Liver (tissue), 3 donors: ENCODE measurements around the gene TMEM123.

ENCODE experiments used
- EGR1 ChIP-seq, 2 donors: IDR thresholded peaks; 2 replicates each; pipeline ENCODE4 v1.6.1; 2016 to 2018; ENCODE audit warnings: antibody characterized with exemption in 2 of 2, low read depth in 2 of 2
- HNF4A ChIP-seq, 2 donors: conservative IDR thresholded peaks; 2 replicates each; pipeline ENCODE4 v1.6.1; 2016; ENCODE audit warnings: antibody characterized with exemption in 2 of 2, mild to moderate bottlenecking in 2 of 2
- JUND ChIP-seq, 2 donors: IDR thresholded peaks; 2 replicates each; pipeline ENCODE4 v1.6.1; 2016; ENCODE audit warnings: antibody characterized with exemption in 2 of 2
- MAX ChIP-seq: IDR thresholded peaks from 2 replicates; pipeline ENCODE4 v1.6.1; 2016; ENCODE audit warnings: antibody characterized with exemption
- RAD21 ChIP-seq, 2 donors: IDR thresholded peaks; 2 replicates each; pipeline ENCODE4 v1.6.1; 2016; ENCODE audit warnings: antibody characterized with exemption in 2 of 2, mild to moderate bottlenecking in 2 of 2
- RXRA ChIP-seq, 2 donors: IDR thresholded peaks; 2 replicates each; pipeline ENCODE4 v1.6.1; 2017 to 2018; ENCODE audit warnings: antibody characterized with exemption in 2 of 2, mild to moderate bottlenecking in 1 of 2
- TAF1 ChIP-seq: conservative IDR thresholded peaks from 2 replicates; pipeline ENCODE4 v1.6.1; 2016; ENCODE audit warnings: antibody characterized with exemption, mild to moderate bottlenecking
- YY1 ChIP-seq: IDR thresholded peaks from 2 replicates; pipeline ENCODE4 v1.6.1; 2016; ENCODE audit warnings: antibody characterized with exemption, mild to moderate bottlenecking
- ZBTB33 ChIP-seq: IDR thresholded peaks from 2 replicates; pipeline ENCODE4 v1.6.1; 2016; ENCODE audit warnings: antibody characterized with exemption
- TF ChIP-seq, protein P1 (sequence below): fragments of 150-350 bp; IDR thresholded peaks from 2 replicates; pipeline ENCODE4 v1.5.1; 2017; ENCODE audit warnings: improper control_type of control experiment, low read depth, low read length; ENCODE audit not compliant: missing input control
- TF ChIP-seq, protein P2 (sequence below): IDR thresholded peaks from 2 replicates; pipeline ENCODE4 v1.6.1; 2016; ENCODE audit warnings: antibody characterized with exemption, mild to moderate bottlenecking
- TF ChIP-seq, protein P3 (sequence below): IDR thresholded peaks from 2 replicates; pipeline ENCODE4 v1.6.1; 2016; ENCODE audit warnings: antibody characterized with exemption
- donor health status: healthy.
- donor health status: healthy.

GRCh38 chr11:102413497-102413896 is 39.1 kb downstream of the TMEM123 start:
- TF ChIP-seq YY1 = no peak
- TF ChIP-seq, protein P1, sequence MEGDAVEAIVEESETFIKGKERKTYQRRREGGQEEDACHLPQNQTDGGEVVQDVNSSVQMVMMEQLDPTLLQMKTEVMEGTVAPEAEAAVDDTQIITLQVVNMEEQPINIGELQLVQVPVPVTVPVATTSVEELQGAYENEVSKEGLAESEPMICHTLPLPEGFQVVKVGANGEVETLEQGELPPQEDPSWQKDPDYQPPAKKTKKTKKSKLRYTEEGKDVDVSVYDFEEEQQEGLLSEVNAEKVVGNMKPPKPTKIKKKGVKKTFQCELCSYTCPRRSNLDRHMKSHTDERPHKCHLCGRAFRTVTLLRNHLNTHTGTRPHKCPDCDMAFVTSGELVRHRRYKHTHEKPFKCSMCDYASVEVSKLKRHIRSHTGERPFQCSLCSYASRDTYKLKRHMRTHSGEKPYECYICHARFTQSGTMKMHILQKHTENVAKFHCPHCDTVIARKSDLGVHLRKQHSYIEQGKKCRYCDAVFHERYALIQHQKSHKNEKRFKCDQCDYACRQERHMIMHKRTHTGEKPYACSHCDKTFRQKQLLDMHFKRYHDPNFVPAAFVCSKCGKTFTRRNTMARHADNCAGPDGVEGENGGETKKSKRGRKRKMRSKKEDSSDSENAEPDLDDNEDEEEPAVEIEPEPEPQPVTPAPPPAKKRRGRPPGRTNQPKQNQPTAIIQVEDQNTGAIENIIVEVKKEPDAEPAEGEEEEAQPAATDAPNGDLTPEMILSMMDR = no peak
- no peak for TF ChIP-seq TAF1
- no peak for TF ChIP-seq MAX
- TF ChIP-seq, protein P2, sequence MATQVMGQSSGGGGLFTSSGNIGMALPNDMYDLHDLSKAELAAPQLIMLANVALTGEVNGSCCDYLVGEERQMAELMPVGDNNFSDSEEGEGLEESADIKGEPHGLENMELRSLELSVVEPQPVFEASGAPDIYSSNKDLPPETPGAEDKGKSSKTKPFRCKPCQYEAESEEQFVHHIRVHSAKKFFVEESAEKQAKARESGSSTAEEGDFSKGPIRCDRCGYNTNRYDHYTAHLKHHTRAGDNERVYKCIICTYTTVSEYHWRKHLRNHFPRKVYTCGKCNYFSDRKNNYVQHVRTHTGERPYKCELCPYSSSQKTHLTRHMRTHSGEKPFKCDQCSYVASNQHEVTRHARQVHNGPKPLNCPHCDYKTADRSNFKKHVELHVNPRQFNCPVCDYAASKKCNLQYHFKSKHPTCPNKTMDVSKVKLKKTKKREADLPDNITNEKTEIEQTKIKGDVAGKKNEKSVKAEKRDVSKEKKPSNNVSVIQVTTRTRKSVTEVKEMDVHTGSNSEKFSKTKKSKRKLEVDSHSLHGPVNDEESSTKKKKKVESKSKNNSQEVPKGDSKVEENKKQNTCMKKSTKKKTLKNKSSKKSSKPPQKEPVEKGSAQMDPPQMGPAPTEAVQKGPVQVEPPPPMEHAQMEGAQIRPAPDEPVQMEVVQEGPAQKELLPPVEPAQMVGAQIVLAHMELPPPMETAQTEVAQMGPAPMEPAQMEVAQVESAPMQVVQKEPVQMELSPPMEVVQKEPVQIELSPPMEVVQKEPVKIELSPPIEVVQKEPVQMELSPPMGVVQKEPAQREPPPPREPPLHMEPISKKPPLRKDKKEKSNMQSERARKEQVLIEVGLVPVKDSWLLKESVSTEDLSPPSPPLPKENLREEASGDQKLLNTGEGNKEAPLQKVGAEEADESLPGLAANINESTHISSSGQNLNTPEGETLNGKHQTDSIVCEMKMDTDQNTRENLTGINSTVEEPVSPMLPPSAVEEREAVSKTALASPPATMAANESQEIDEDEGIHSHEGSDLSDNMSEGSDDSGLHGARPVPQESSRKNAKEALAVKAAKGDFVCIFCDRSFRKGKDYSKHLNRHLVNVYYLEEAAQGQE = no peak
- no peak for TF ChIP-seq RAD21 (IDR thresholded peaks at IDR 0.05)
- TF ChIP-seq RXRA (IDR thresholded peaks at IDR 0.05) = no peak
- TF ChIP-seq, protein P3, sequence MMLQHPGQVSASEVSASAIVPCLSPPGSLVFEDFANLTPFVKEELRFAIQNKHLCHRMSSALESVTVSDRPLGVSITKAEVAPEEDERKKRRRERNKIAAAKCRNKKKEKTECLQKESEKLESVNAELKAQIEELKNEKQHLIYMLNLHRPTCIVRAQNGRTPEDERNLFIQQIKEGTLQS = no peak
- no peak for TF ChIP-seq ZBTB33
- TF ChIP-seq HNF4A (conservative IDR thresholded peaks at IDR 0.05) = no peak
- TF ChIP-seq JUND (IDR thresholded peaks at IDR 0.05) = no peak
- no peak for TF ChIP-seq EGR1 (IDR thresholded peaks at IDR 0.05; ENCODE audit: low read depth in 2 of 2)
